Neuronal stem cell (in vitro differentiated cells): ENCODE results near the gene KCTD15.

Source experiments
- DNase-seq: peaks from one replicate; pipeline ENCODE4 v3.0.0-alpha.2; 2013; ENCODE audit warnings: low spot score
- H2AFZ ChIP-seq: one replicate; pipeline ENCODE4 v1.6.1; 2013; ENCODE audit warnings: mild to moderate bottlenecking, low read length, inconsistent platforms
- H2AK5ac ChIP-seq: 2 replicates; pipeline ENCODE4 v1.6.1; 2013; ENCODE audit warnings: low read depth, mild to moderate bottlenecking, inconsistent platforms, low read length, moderate library complexity, mixed read lengths
- H2BK120ac ChIP-seq: 2 replicates; pipeline ENCODE4 v1.6.1; 2013; ENCODE audit warnings: low read depth, mild to moderate bottlenecking, inconsistent platforms, low read length, moderate library complexity, mixed read lengths
- H2BK12ac ChIP-seq: one replicate; pipeline ENCODE4 v1.6.1; 2013; ENCODE audit warnings: low read length, inconsistent platforms
- H2BK15ac ChIP-seq: 2 replicates; pipeline ENCODE4 v1.6.1; 2013; ENCODE audit warnings: mild to moderate bottlenecking, low read length, inconsistent platforms, mixed read lengths
- H2BK5ac ChIP-seq: one replicate; pipeline ENCODE4 v1.6.1; 2013; ENCODE audit warnings: inconsistent platforms, mild to moderate bottlenecking, low read length, moderate library complexity
- H3K14ac ChIP-seq: one replicate; pipeline ENCODE4 v1.6.1; 2013; ENCODE audit warnings: low read length, inconsistent platforms
- H3K18ac ChIP-seq: 2 replicates; pipeline ENCODE4 v1.6.1; 2013; ENCODE audit warnings: low read length, inconsistent platforms
- H3K23ac ChIP-seq: 2 replicates; pipeline ENCODE4 v1.6.1; 2013; ENCODE audit warnings: low read depth, mild to moderate bottlenecking, mixed read lengths, low read length, inconsistent platforms; ENCODE audit not compliant: poor library complexity
- H3K27ac ChIP-seq: replicated peaks from 3 replicates; pipeline ENCODE4 v1.5.1; 2013; ENCODE audit warnings: low read length, inconsistent platforms
- H3K27me3 ChIP-seq, 3 experiments: 2 replicates each; pipeline ENCODE4 v1.6.1; 2013; ENCODE audit warnings: low read length in 3 of 3, mild to moderate bottlenecking in 2 of 3, inconsistent platforms in 1 of 3, low read depth in 1 of 3, mixed read lengths in 1 of 3, moderate library complexity in 1 of 3; ENCODE audit not compliant: control insufficient read depth in 3 of 3, insufficient read depth in 3 of 3
- H3K36me3 ChIP-seq, 2 donors: replicated peaks in 1 of 2; 2 replicates each; pipeline ENCODE4 v1.6.1; 2013; ENCODE audit warnings: low read length in 2 of 2; ENCODE audit not compliant: control insufficient read depth in 2 of 2, insufficient read depth in 2 of 2
- H3K4ac ChIP-seq: 2 replicates; pipeline ENCODE4 v1.6.1; 2013; ENCODE audit warnings: inconsistent platforms, mild to moderate bottlenecking, low read length, moderate library complexity
- H3K4me1 ChIP-seq, 2 donors: 1 replicate in 1 of 2; 2 replicates in 1 of 2; pipeline ENCODE4 v1.6.1; 2013; ENCODE audit warnings: low read length in 2 of 2, low read depth in 1 of 2; ENCODE audit not compliant: control insufficient read depth in 2 of 2, insufficient read depth in 1 of 2
- H3K4me2 ChIP-seq: one replicate; pipeline ENCODE4 v1.6.1; 2013; ENCODE audit warnings: mild to moderate bottlenecking, low read length, inconsistent platforms; ENCODE audit not compliant: insufficient read depth, poor library complexity, severe bottlenecking
- H3K4me3 ChIP-seq, 2 donors: 2 replicates each; pipeline ENCODE4 v1.5.1; 2013; ENCODE audit warnings: low read length in 2 of 2, mild to moderate bottlenecking in 2 of 2, inconsistent platforms in 1 of 2, moderate library complexity in 1 of 2
- H3K79me1 ChIP-seq: one replicate; pipeline ENCODE4 v1.6.1; 2013; ENCODE audit warnings: low read depth, mild to moderate bottlenecking, inconsistent platforms, low read length, moderate library complexity
- H3K9ac ChIP-seq: one replicate; pipeline ENCODE4 v1.6.1; 2013; ENCODE audit warnings: mild to moderate bottlenecking, low read depth, low read length, inconsistent platforms; ENCODE audit not compliant: poor library complexity
- H3K9me3 ChIP-seq, 2 donors: replicated peaks in 1 of 2; 2 replicates each; pipeline versions ENCODE3 to v1.6.1; 2013; ENCODE audit warnings: low read length in 2 of 2, mild to moderate bottlenecking in 2 of 2, inconsistent platforms in 1 of 2, low read depth in 1 of 2, mixed read lengths in 1 of 2, moderate library complexity in 1 of 2; ENCODE audit not compliant: control insufficient read depth in 2 of 2, insufficient read depth in 1 of 2
- H4K8ac ChIP-seq: one replicate; pipeline ENCODE4 v1.6.1; 2013; ENCODE audit warnings: low read depth, mild to moderate bottlenecking, inconsistent platforms, low read length, moderate library complexity
- H4K91ac ChIP-seq: one replicate; pipeline ENCODE4 v1.6.1; 2013; ENCODE audit warnings: low read length, low read depth, mild to moderate bottlenecking, inconsistent platforms; ENCODE audit not compliant: poor library complexity
- WGBS, 2 donors: extraction: QIAGEN DNeasy Blood & Tissue Kit; methylation state at CpG; one replicate each; pipeline ENCODE4 v1.1.7; 2013; ENCODE audit warnings: missing lambda C conversion rate in 2 of 2, mixed read lengths in 1 of 2; ENCODE audit not compliant: insufficient read length in 2 of 2, insufficient replicate concordance in 1 of 2; ENCODE audit errors: extremely low coverage in 2 of 2; 5-methylcytosine and 5-hydroxymethylcytosine counted together

The KCTD15 gene

GRCh38 chr19:33823341-33823740 is 26.7 kb downstream of the KCTD15 start:
- Histone ChIP-seq H3K79me1 (no peaks in the 10 kb centered on the region), H3K4me1 (peaks cover 8 to 24% of the 10 kb centered on the region in 2 donors), H3K18ac (no peak overlapping the region), H3K4me2 (no peak overlapping the region), H3K9me3 (no peaks in the 10 kb centered on the region), H2BK5ac (no peak overlapping the region), H4K8ac (no peak overlapping the region), H3K27me3 (peaks cover 0 to 7% (median 0%) of the 10 kb centered on the region in 3 experiments), H2BK15ac (no peak overlapping the region), H4K91ac (no peak overlapping the region), H3K23ac (no peak overlapping the region), H3K4me3 (no peak overlapping the region), H3K9ac (no peak overlapping the region), H2BK120ac (no peak overlapping the region), H2BK12ac (no peak overlapping the region), H3K4ac (no peak overlapping the region), H3K36me3 (no peaks in the 10 kb centered on the region), H2AK5ac (no peak overlapping the region), H3K14ac (no peak overlapping the region), H2AFZ (no peak overlapping the region), H3K27ac (no peak overlapping the region)
- DNase-seq, result no peak

GRCh38 chr19:33825556-33825955 is 28.9 kb downstream of the KCTD15 start:
- H3K4me3 ChIP-seq, result no peak overlapping the region
- H3K4me2 ChIP-seq, result no peak overlapping the region
- H3K14ac ChIP-seq, result no peak overlapping the region
- H2BK5ac ChIP-seq, result no peak overlapping the region
- H3K27me3 ChIP-seq, result peaks cover 0 to 6% (median 0%) of the 10 kb centered on the region in 3 experiments
- no peak overlapping the region for H3K9ac ChIP-seq
- no peak for DNase-seq
- H3K4ac ChIP-seq, result no peak overlapping the region
- H3K27ac ChIP-seq, result no peak overlapping the region
- no peak overlapping the region for H2AFZ ChIP-seq
- no peaks in the 10 kb centered on the region for H3K9me3 ChIP-seq
- no peak overlapping the region for H2BK120ac ChIP-seq
- no peak overlapping the region for H2BK15ac ChIP-seq
- H3K18ac ChIP-seq, result no peak overlapping the region
- H2AK5ac ChIP-seq, result no peak overlapping the region
- no peak overlapping the region for H4K91ac ChIP-seq
- H3K23ac ChIP-seq, result no peak overlapping the region
- H3K79me1 ChIP-seq, result no peaks in the 10 kb centered on the region
- H3K36me3 ChIP-seq, result no peaks in the 10 kb centered on the region
- H4K8ac ChIP-seq, result no peak overlapping the region
- no peak overlapping the region for H2BK12ac ChIP-seq
- no CpG with 5 or more reads among the region's 6 CpGs for WGBS, 2 donors
- peaks cover 5 to 7% of the 10 kb centered on the region in 2 donors for H3K4me1 ChIP-seq

- Histone ChIP-seq H3K79me1 (no peaks in the 10 kb centered on the region), H3K18ac (no peak overlapping the region), H3K4me2 (no peak overlapping the region), H3K23ac (no peak overlapping the region), H3K27ac (no peak overlapping the region), H3K4me1 (no peaks in the 10 kb centered on the region), H3K4ac (no peak overlapping the region), H3K36me3 (no peaks in the 10 kb centered on the region), H2BK15ac (no peak overlapping the region), H2BK120ac (no peak overlapping the region), H3K9me3 (no peaks in the 10 kb centered on the region), H2BK5ac (no peak overlapping the region), H2AFZ (no peak overlapping the region), H3K9ac (no peak overlapping the region), H4K91ac (no peak overlapping the region), H3K4me3 (no peak overlapping the region), H2BK12ac (no peak overlapping the region), H2AK5ac (no peak overlapping the region), H3K14ac (no peak overlapping the region), H3K27me3 (no peaks in the 10 kb centered on the region), H4K8ac (no peak overlapping the region)
- no peak for DNase-seq
- WGBS, 2 donors, result no CpG with 5 or more reads among the region's 7 CpGs
Observed at GRCh38 chr19:33826521-33826920, 29.9 kb downstream of the KCTD15 start.

- Histone ChIP-seq H2BK15ac (no peak overlapping the region), H3K4ac (no peak overlapping the region), H4K91ac (no peak overlapping the region), H4K8ac (no peak overlapping the region), H3K79me1 (no peaks in the 10 kb centered on the region), H3K4me1 (no peaks in the 10 kb centered on the region), H3K9ac (peak overlapping the region; percentile 30), H2BK5ac (no peak overlapping the region), H3K27me3 (no peaks in the 10 kb centered on the region), H3K4me3 (no peak overlapping the region), H3K4me2 (no peak overlapping the region), H3K36me3 (no peaks in the 10 kb centered on the region), H3K18ac (peak overlapping the region; percentile 38), H2BK120ac (no peak overlapping the region), H2BK12ac (no peak overlapping the region), H3K9me3 (no peaks in the 10 kb centered on the region), H3K14ac (no peak overlapping the region), H3K23ac (no peak overlapping the region), H2AK5ac (no peak overlapping the region), H2AFZ (no peak overlapping the region), H3K27ac (no peak overlapping the region)
- no CpG with 5 or more reads among the region's 13 CpGs for WGBS, 2 donors
- no peak for DNase-seq
Observed at GRCh38 chr19:33828266-33829075, 31.8 kb downstream of the KCTD15 start.
